ENCODE data around the gene ASXL1. TPM values are rescaled to one million over a fixed set of nuclear protein-coding genes. Genes with fewer than 3 reads are reported as not detected.
"Not testable (repeated sequence)": the region's sequence is repeated elsewhere in the genome, so short reads cannot be mapped to it uniquely, and the experiment has no call there.

Gene ASXL1
- total RNA-seq, 4 donors from 2014 or later = 69.1 to 116 (median 102) TPM

DNA sequence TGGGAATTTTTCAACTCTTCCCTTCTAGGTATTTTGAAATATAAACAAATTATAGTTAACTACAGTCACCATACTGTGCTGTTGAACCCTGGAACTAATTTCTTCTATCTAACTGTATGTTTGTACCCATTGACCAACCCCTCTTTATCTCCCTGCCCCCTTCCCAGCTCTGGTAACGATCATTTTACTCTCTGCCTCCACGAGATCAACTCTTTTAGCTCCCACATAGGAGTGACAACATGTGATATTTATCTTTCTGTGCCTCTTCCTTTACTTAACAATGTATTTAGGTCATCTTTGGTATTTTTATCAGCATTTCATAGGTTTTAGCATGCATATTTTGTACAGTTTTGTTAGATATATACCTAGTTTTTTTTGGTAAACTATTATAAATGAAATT lies 45.9 kb downstream of the ASXL1 start:
- H3K36me3 ChIP-seq = no peaks in the 10 kb centered on the region
- intact Hi-C loops (cut with DNase I; ENCODE audit: low total_unique reads) = no loop called here

DNA sequence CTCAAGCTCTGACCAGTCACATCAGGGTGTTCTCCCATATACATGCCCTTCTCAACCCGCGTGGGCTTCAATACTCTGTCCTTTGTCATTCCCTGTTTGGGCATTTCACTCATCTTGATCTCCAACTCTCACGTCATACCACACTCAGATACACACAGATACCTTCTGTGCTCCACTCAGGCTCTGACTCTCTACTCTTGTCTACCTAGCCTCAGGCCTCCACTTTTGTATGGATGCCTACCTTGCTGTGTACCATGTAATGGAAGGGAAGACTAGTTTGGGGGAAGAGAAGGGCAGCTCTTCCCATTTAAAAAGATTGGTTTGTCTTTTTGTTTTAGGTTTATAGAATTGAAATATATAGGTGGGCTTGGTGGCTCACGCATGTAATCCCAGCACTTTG lies 48.6 kb downstream of the ASXL1 start:
- intact Hi-C loops (cut with DNase I; ENCODE audit: low total_unique reads) = no loop called here
- no peak overlapping the region for H3K4me3 ChIP-seq
- H3K27me3 ChIP-seq = no peaks in the 10 kb centered on the region
- TF ChIP-seq, protein P1, sequence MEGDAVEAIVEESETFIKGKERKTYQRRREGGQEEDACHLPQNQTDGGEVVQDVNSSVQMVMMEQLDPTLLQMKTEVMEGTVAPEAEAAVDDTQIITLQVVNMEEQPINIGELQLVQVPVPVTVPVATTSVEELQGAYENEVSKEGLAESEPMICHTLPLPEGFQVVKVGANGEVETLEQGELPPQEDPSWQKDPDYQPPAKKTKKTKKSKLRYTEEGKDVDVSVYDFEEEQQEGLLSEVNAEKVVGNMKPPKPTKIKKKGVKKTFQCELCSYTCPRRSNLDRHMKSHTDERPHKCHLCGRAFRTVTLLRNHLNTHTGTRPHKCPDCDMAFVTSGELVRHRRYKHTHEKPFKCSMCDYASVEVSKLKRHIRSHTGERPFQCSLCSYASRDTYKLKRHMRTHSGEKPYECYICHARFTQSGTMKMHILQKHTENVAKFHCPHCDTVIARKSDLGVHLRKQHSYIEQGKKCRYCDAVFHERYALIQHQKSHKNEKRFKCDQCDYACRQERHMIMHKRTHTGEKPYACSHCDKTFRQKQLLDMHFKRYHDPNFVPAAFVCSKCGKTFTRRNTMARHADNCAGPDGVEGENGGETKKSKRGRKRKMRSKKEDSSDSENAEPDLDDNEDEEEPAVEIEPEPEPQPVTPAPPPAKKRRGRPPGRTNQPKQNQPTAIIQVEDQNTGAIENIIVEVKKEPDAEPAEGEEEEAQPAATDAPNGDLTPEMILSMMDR (IDR thresholded peaks at IDR 0.05) = no peak
- TF ChIP-seq POLR2A (IDR thresholded peaks at IDR 0.05) = no peak
- H3K36me3 ChIP-seq = no peaks in the 10 kb centered on the region
- H3K9me3 ChIP-seq = no peaks in the 10 kb centered on the region
- H3K4me1 ChIP-seq = no peaks in the 10 kb centered on the region
- H3K27ac ChIP-seq = no peak overlapping the region
- DNase-seq = no peak

More for the DNA sequence above, 45.9 kb downstream of the ASXL1 start:
- no peak for TF ChIP-seq POLR2A (IDR thresholded peaks at IDR 0.05)
- TF ChIP-seq, protein P1 (IDR thresholded peaks at IDR 0.05) = no peak
- no peak overlapping the region for H3K4me3 ChIP-seq
- H3K27ac ChIP-seq = no peak overlapping the region
- no peaks in the 10 kb centered on the region for H3K9me3 ChIP-seq
- DNase-seq = no peak
- H3K27me3 ChIP-seq = no peaks in the 10 kb centered on the region
- H3K4me1 ChIP-seq = no peaks in the 10 kb centered on the region

DNA sequence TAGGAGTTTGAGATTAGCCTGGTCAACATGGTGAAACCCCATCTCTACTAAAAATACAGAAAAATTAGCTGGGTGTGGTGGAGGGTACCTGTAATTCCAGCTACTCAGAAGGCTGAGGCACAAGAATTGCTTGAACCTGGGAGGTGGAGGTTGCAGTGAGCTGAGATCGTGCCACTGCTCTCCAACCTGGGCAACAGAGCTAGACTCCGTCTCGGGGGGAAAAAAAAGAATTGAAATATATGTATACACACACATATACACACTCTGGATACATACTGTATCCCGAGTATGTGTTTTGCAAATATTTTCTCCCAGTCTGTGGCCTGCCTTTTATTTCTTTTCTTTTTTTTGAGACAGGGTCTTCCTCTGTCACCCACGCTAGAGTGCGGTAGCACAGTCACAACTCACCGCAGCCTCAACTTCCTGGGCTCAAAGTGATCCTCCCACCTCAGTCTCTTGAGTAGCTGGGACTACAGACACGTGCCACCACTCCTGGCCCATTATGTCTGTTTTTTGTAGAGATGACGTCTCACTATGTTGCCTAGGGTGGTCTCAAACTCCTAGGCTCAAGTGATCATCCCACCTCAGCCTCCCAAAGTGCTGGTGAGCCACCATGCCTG lies 49.1 kb downstream of the ASXL1 start:
- H3K27ac ChIP-seq; H3K4me3 ChIP-seq; intact Hi-C loops (cut with DNase I; ENCODE audit: low total_unique reads); H3K36me3 ChIP-seq; H3K27me3 ChIP-seq; H3K4me1 ChIP-seq; DNase-seq; H3K9me3 ChIP-seq: not testable (repeated sequence)

DNA sequence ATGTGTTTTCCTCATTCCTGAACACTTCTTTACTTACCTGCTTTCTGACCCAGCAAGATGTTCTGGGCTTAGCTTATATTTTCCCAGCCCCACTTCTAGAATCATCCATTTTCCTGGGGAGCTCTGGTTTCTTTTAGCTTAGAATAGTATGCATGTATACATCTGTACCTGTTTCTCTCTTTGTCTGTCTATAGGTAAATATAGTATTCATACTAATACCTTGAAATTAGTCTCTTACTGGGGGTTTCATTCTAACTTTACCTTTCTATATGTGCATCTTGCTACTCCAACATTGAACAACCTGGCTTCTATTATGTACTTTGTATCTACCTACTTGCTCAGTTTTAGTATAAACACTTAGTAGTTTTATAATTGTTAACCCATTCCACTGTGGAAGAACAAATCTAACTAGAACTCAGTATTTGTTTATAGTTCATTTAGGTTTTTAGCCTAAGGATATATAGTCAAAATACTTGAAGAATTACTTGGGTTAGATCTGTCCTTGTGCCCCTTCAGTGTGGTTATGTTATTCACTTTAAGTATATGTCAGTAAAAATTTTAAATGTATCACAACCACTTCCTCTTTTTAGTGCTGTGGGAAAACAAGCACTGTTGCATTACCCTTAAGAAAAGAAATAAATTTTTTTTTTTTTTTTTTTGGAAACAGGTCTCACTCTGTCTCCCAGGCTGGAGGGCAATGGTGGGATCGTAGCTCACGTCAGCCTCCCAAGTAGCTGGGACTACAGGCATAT lies 54.0 kb downstream of the ASXL1 start:
- intact Hi-C loops (cut with DNase I; ENCODE audit: low total_unique reads) = no loop called here
- Histone ChIP-seq H3K9me3 (no peaks in the 10 kb centered on the region), H3K4me1 (no peaks in the 10 kb centered on the region), H3K27me3 (no peaks in the 10 kb centered on the region), H3K27ac (no peak overlapping the region), H3K36me3 (no peaks in the 10 kb centered on the region), H3K4me3 (no peak overlapping the region)
- DNase-seq = no peak
- TF ChIP-seq POLR2A (IDR thresholded peaks at IDR 0.05) = no peak
- TF ChIP-seq, protein P1 (IDR thresholded peaks at IDR 0.05) = no peak

DNA sequence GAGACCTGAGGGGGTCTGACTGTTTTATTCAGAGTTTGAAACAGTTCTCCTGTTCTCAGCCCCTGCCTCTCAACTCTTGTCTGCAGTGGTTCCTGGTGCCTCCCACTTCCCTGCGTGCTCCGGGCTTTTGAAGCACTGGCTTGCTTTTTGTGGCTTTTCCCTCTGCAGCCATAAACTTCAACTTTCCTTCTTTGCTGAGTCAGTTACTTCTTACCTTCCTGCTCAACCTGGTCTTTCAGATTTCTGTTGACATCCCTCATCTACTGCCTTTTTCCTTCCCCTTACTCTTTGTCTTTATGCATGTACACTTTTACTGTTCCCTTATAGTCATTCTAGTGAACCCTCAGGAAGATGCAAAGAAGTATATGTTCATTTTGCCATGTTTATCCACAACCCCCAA lies 57.4 kb downstream of the ASXL1 start:
- Histone ChIP-seq H3K4me1 (no peaks in the 10 kb centered on the region), H3K27me3 (no peaks in the 10 kb centered on the region), H3K36me3 (no peaks in the 10 kb centered on the region), H3K9me3 (no peaks in the 10 kb centered on the region), H3K4me3 (no peak overlapping the region), H3K27ac (no peak overlapping the region)
- no peak for DNase-seq
- no peak for TF ChIP-seq POLR2A (IDR thresholded peaks at IDR 0.05)
- TF ChIP-seq, protein P1 (IDR thresholded peaks at IDR 0.05) = no peak
- intact Hi-C loops (cut with DNase I; ENCODE audit: low total_unique reads) = no loop called here
